Measurements from ENCODE around the gene RABAC1. TPM values are rescaled to one million over a fixed set of nuclear protein-coding genes. Genes with fewer than 3 reads are reported as not detected.

RABAC1 gene
- total RNA-seq, 1 donor from 2014 or later = 360 TPM

GRCh38 chr19:41999071-41999877 is 40.2 kb upstream of the RABAC1 start:
- TF ChIP-seq CTCF (IDR thresholded peaks at IDR 0.05) = no peak

GRCh38 chr19:41998246-41999020 is 39.3 kb upstream of the RABAC1 start:
- peaks cover 0 to 6% of the 10 kb centered on the region in 2 donors for H3K4me1 ChIP-seq
- H3K4me3 ChIP-seq = no peak overlapping the region
- H3K27me3 ChIP-seq = peaks cover 12% of the 10 kb centered on the region
- H3K27ac ChIP-seq = no peak overlapping the region
- no peak for DNase-seq (ENCODE audit: low spot score in 2 of 2)
- peak; percentile 11 to 54 (median 23) for TF ChIP-seq CTCF (IDR thresholded peaks at IDR 0.05)
- intact Hi-C loops (cut with DNase I) = no loop called here
- no peaks in the 10 kb centered on the region for H3K36me3 ChIP-seq
- H3K9me3 ChIP-seq = no peaks in the 10 kb centered on the region

More at GRCh38 chr19:41999071-41999877, 40.2 kb upstream of the RABAC1 start:
- no peak for DNase-seq (ENCODE audit: low spot score in 2 of 2)
- H3K27ac ChIP-seq = no peak overlapping the region
- peaks cover 2 to 7% of the 10 kb centered on the region in 2 donors for H3K36me3 ChIP-seq
- peaks cover 6% of the 10 kb centered on the region for H3K27me3 ChIP-seq
- intact Hi-C loops (cut with DNase I) = no loop called here
- H3K4me1 ChIP-seq = no peaks in the 10 kb centered on the region
- H3K9me3 ChIP-seq = no peaks in the 10 kb centered on the region
- no peak overlapping the region for H3K4me3 ChIP-seq

GRCh38 chr19:41997851-41998229 is 38.7 kb upstream of the RABAC1 start:
- no peak for TF ChIP-seq CTCF (IDR thresholded peaks at IDR 0.05)
- Histone ChIP-seq H3K27ac (no peak overlapping the region), H3K27me3 (peaks cover 12% of the 10 kb centered on the region), H3K9me3 (no peaks in the 10 kb centered on the region), H3K4me3 (no peak overlapping the region), H3K36me3 (no peaks in the 10 kb centered on the region), H3K4me1 (peaks cover 0 to 6% of the 10 kb centered on the region in 2 donors)
- intact Hi-C loops (cut with DNase I) = no loop called here
- DNase-seq (ENCODE audit: low spot score in 2 of 2) = no peak

- no peak for DNase-seq (ENCODE audit: low spot score in 2 of 2)
- Histone ChIP-seq H3K27me3 (peaks cover 12% of the 10 kb centered on the region), H3K9me3 (no peaks in the 10 kb centered on the region), H3K4me1 (peaks cover 0 to 6% of the 10 kb centered on the region in 2 donors), H3K27ac (no peak overlapping the region), H3K36me3 (no peaks in the 10 kb centered on the region), H3K4me3 (no peak overlapping the region)
- intact Hi-C loops (cut with DNase I) = no loop called here
- TF ChIP-seq CTCF (IDR thresholded peaks at IDR 0.05) = no peak
Observed at GRCh38 chr19:41997121-41997850, 38.2 kb upstream of the RABAC1 start.

- H3K27me3 ChIP-seq = peaks cover 12% of the 10 kb centered on the region
Observed at GRCh38 chr19:41995959-41996797, 37.1 kb upstream of the RABAC1 start.

More at GRCh38 chr19:41995959-41996797, 37.1 kb upstream of the RABAC1 start:
- H3K9me3 ChIP-seq = no peaks in the 10 kb centered on the region
- H3K4me3 ChIP-seq = no peak overlapping the region
- DNase-seq (ENCODE audit: low spot score in 2 of 2) = no peak
- H3K27ac ChIP-seq = no peak overlapping the region
- intact Hi-C loops (cut with DNase I) = no loop called here
- H3K4me1 ChIP-seq = peaks cover 0 to 6% of the 10 kb centered on the region in 2 donors
- no peak for TF ChIP-seq CTCF (IDR thresholded peaks at IDR 0.05)
- H3K36me3 ChIP-seq = no peaks in the 10 kb centered on the region

All from ascending aorta (tissue), 2 donors.